ENCODE data around the gene YAF2. TPM values are rescaled to one million over a fixed set of nuclear protein-coding genes. Genes with fewer than 3 reads are reported as not detected.
A peak's percentile ranks its signal among the peaks of the same experiment; 100 is the strongest.

Gene YAF2
- total and polyA plus RNA-seq, 7 donors, result 8.6 to 52.8 (median 29.6) TPM

GRCh38 chr12:42135259-42135814, 102.7 kb downstream of the YAF2 start:
- Histone ChIP-seq H3K4me1 (peaks cover 0 to 7% (median 3%) of the 10 kb centered on the region in 4 donors), H3K27ac (no peak overlapping the region), H3K9me3 (no peaks in the 10 kb centered on the region), H3K27me3 (no peaks in the 10 kb centered on the region), H3K36me3 (no peaks in the 10 kb centered on the region), H3K4me3 (no peak overlapping the region)
- WGBS, 2 donors, result 89 to 91% methylated on average over 3 of the region's 3 CpGs
- no peak for DNase-seq
- intact Hi-C loops (cut with DNase I), result no loop called here
- no peak for TF ChIP-seq POLR2A (IDR thresholded peaks at IDR 0.05)
- no peak for TF ChIP-seq EP300 (IDR thresholded peaks at IDR 0.05)
- TF ChIP-seq POLR2AphosphoS5 (IDR thresholded peaks at IDR 0.05), result no peak
- TF ChIP-seq CTCF (IDR thresholded peaks at IDR 0.05), result no peak

- DNase-seq, result no peak
- H3K9me3 ChIP-seq, result no peaks in the 10 kb centered on the region
- H3K4me3 ChIP-seq, result no peak overlapping the region
- 70 to 83% methylated on average over 4 of the region's 4 CpGs for WGBS, 2 donors
- no peak overlapping the region for H3K27ac ChIP-seq
- H3K27me3 ChIP-seq, result no peaks in the 10 kb centered on the region
- H3K4me1 ChIP-seq, result peaks cover 0 to 13% (median 3%) of the 10 kb centered on the region in 4 donors
- intact Hi-C loops (cut with DNase I), result no loop called here
- no peaks in the 10 kb centered on the region for H3K36me3 ChIP-seq
- TF ChIP-seq EP300 (IDR thresholded peaks at IDR 0.05), result no peak
- TF ChIP-seq POLR2A (IDR thresholded peaks at IDR 0.05), result no peak
- no peak for TF ChIP-seq POLR2AphosphoS5 (IDR thresholded peaks at IDR 0.05)
- no peak for TF ChIP-seq CTCF (IDR thresholded peaks at IDR 0.05)
Observed at GRCh38 chr12:42130672-42131402, 107.2 kb downstream of the YAF2 start.

GRCh38 chr12:42129595-42130204, 108.3 kb downstream of the YAF2 start:
- H3K4me3 ChIP-seq, result no peak overlapping the region
- H3K4me1 ChIP-seq, result peaks cover 0 to 13% (median 3%) of the 10 kb centered on the region in 4 donors
- H3K9me3 ChIP-seq, result no peaks in the 10 kb centered on the region
- intact Hi-C loops (cut with DNase I), result loop anchor here (2.0 kb wide), 1 partner anchor 243 kb away; no protein-coding TSS in a partner anchor
- no peaks in the 10 kb centered on the region for H3K27me3 ChIP-seq
- TF ChIP-seq CTCF (IDR thresholded peaks at IDR 0.05) (peak; percentile 70 to 77 (median 75)), POLR2A (IDR thresholded peaks at IDR 0.05) (no peak), EP300 (IDR thresholded peaks at IDR 0.05) (no peak), POLR2AphosphoS5 (IDR thresholded peaks at IDR 0.05) (no peak)
- no peak for DNase-seq
- WGBS, 2 donors, result 40 to 56% methylated on average over 4 of the region's 4 CpGs
- no peaks in the 10 kb centered on the region for H3K36me3 ChIP-seq
- H3K27ac ChIP-seq, result no peak overlapping the region

GRCh38 chr12:42128888-42129287, 109.2 kb downstream of the YAF2 start:
- H3K4me3 ChIP-seq, result no peak overlapping the region
- H3K4me1 ChIP-seq, result peaks cover 0 to 13% (median 3%) of the 10 kb centered on the region in 4 donors
- H3K9me3 ChIP-seq, result no peaks in the 10 kb centered on the region
- WGBS, 2 donors, result 79 to 94% methylated on average over 6 of the region's 6 CpGs
- DNase-seq, result no peak
- intact Hi-C loops (cut with DNase I), result loop anchor here (2.0 kb wide), 1 partner anchor 244 kb away; no protein-coding TSS in a partner anchor
- no peaks in the 10 kb centered on the region for H3K36me3 ChIP-seq
- H3K27me3 ChIP-seq, result no peaks in the 10 kb centered on the region
- H3K27ac ChIP-seq, result no peak overlapping the region
- TF ChIP-seq POLR2A (IDR thresholded peaks at IDR 0.05) (no peak), EP300 (IDR thresholded peaks at IDR 0.05) (no peak), POLR2AphosphoS5 (IDR thresholded peaks at IDR 0.05) (no peak), CTCF (IDR thresholded peaks at IDR 0.05) (no peak)
